ENCODE measurements around the gene LAMTOR2.
A peak's percentile ranks its signal among the peaks of the same experiment; 100 is the strongest.
"Not testable (repeated sequence)": the region's sequence is repeated elsewhere in the genome, so short reads cannot be mapped to it uniquely, and the experiment has no call there.

The LAMTOR2 gene

GRCh38 chr1:156052862-156053767 is 1.5 kb upstream of the LAMTOR2 start:
- peak; percentile 41 for DNase-seq

- DNase-seq = peak; percentile 78
These were observed 648 bp upstream of the LAMTOR2 start, which contains the start of gene UBQLN4 for GRCh38 chr1:156053768-156054499. TSS of gene UBQLN4 (minus strand) at chr1:156053798. CDS start at chr1:156053701, 97 bp downstream.

- DNase-seq = no peak
These were observed 883 bp downstream of the LAMTOR2 start for GRCh38 chr1:156055281-156056048.

GRCh38 chr1:156056326-156056849 is 1.8 kb downstream of the LAMTOR2 start:
- no peak for DNase-seq

- no peak for DNase-seq
These were observed 6.5 kb downstream of the LAMTOR2 start, which contains the start of gene RAB25 for GRCh38 chr1:156060937-156061636. TSS of gene RAB25 (plus strand) at chr1:156061160. CDS start at chr1:156061401, 241 bp downstream.

- no peak for DNase-seq
These were observed 7.6 kb downstream of the LAMTOR2 start for GRCh38 chr1:156062189-156062588.

GRCh38 chr1:156063997-156064285 is 9.4 kb downstream of the LAMTOR2 start:
- DNase-seq = no peak

- DNase-seq = no peak
These were observed 10.0 kb downstream of the LAMTOR2 start for GRCh38 chr1:156064615-156065014.

GRCh38 chr1:156065212-156065611 is 10.6 kb downstream of the LAMTOR2 start:
- DNase-seq = no peak

- DNase-seq = no peak
These were observed 11.3 kb downstream of the LAMTOR2 start for GRCh38 chr1:156065871-156066270.

- no peak for DNase-seq
These were observed 12.7 kb downstream of the LAMTOR2 start for GRCh38 chr1:156067262-156067661.

GRCh38 chr1:156069490-156070455 is 15.2 kb downstream of the LAMTOR2 start:
- no peak for DNase-seq

GRCh38 chr1:156070548-156070947 is 16.0 kb downstream of the LAMTOR2 start:
- DNase-seq = no peak

GRCh38 chr1:156071332-156071816 is 16.8 kb downstream of the LAMTOR2 start:
- DNase-seq = not testable (repeated sequence)

GRCh38 chr1:156072251-156072650 is 17.7 kb downstream of the LAMTOR2 start:
- DNase-seq = no peak

- DNase-seq = no peak
These were observed 18.6 kb downstream of the LAMTOR2 start for GRCh38 chr1:156073110-156073687.

GRCh38 chr1:156073740-156074139 is 19.2 kb downstream of the LAMTOR2 start:
- DNase-seq = no peak

GRCh38 chr1:156074661-156075060 is 20.1 kb downstream of the LAMTOR2 start:
- DNase-seq = no peak

- DNase-seq = no peak
These were observed 20.6 kb downstream of the LAMTOR2 start for GRCh38 chr1:156075162-156075561.

- DNase-seq = no peak
These were observed 21.2 kb downstream of the LAMTOR2 start for GRCh38 chr1:156075775-156076204.

Measured in NK-92 treated with Interleukin-12 subunit alpha and Interleukin-12 subunit beta, amount 100 ng/mL, for 24 hours (cell line).